Endothelial cell of umbilical vein (primary cell): Measurements from ENCODE around the gene TRAF3. TPM values are rescaled to one million over a fixed set of nuclear protein-coding genes. Genes with fewer than 3 reads are reported as not detected.

ENCODE experiments used
- BruUV-seq: library from RNA; stranded (reverse); fragments of 400-500 nt; replicated peaks from 2 replicates; lab custom pipeline; 2021; lab: Mats Ljungman, UMichigan
- CTCF ChIA-PET: fragments of 300-600, 350-600 bp; sonication (Branson Sonifier 250); formaldehyde crosslinking; loops from one replicate; lab custom pipeline; 2021; ENCODE audit warnings: antibody characterized with exemption, inconsistent platforms; lab: Charles Lee
- POLR2A ChIA-PET: fragments of 300-600, 350-600 bp; sonication (Branson Sonifier 250); formaldehyde crosslinking; loops from one replicate; lab custom pipeline; 2021; ENCODE audit warnings: antibody characterized with exemption, inconsistent platforms; lab: Charles Lee
- DNase-seq: peaks from one replicate; pipeline ENCODE4 v3.0.0-alpha.2; 2011; ENCODE audit warnings: low read depth, low spot score
- FAIRE-seq: peaks from 2 replicates; lab custom pipeline; 2011; peaks lifted over from hg19 to GRCh38; lab: Jason Lieb, UNC
- H2AFZ ChIP-seq: 2 replicates; pipeline ENCODE4 v1.6.0; 2012; ENCODE audit warnings: low read depth, low read length, control low read depth, inconsistent platforms
- H3K27ac ChIP-seq: 2 replicates; pipeline ENCODE4 v1.5.1; 2011; ENCODE audit warnings: low read depth, mild to moderate bottlenecking, control low read depth, low read length, moderate library complexity; ENCODE audit not compliant: insufficient read depth
- H3K27me3 ChIP-seq, 2 experiments: 2 replicates each; pipeline versions ENCODE4 v1.6.0 to v1.6.1; 2011; ENCODE audit warnings: low read length in 2 of 2, mixed read lengths in 1 of 2; ENCODE audit not compliant: control insufficient read depth in 2 of 2, insufficient read depth in 2 of 2
- H3K36me3 ChIP-seq, 2 experiments: 2 replicates in 1 of 2; 3 replicates in 1 of 2; pipeline ENCODE4 v1.5.1; 2011; ENCODE audit warnings: low read length in 2 of 2, mild to moderate bottlenecking in 1 of 2, moderate library complexity in 1 of 2; ENCODE audit not compliant: control insufficient read depth in 2 of 2, insufficient read depth in 2 of 2; ENCODE audit errors: extremely low read depth in 1 of 2
- H3K4me1 ChIP-seq: 3 replicates; pipeline ENCODE4 v1.5.1; 2011; ENCODE audit warnings: mild to moderate bottlenecking, low read length; ENCODE audit not compliant: control insufficient read depth, insufficient read depth; ENCODE audit errors: extremely low read depth
- H3K4me2 ChIP-seq: 2 replicates; pipeline ENCODE4 v1.6.1; 2011; ENCODE audit warnings: low read length, control low read depth, mixed read lengths; ENCODE audit not compliant: insufficient read depth
- H3K4me3 ChIP-seq, 3 experiments: fragments of 200-600 bp in 1 of 3; sonication (generic), shearing (Covaris generic) in 1 of 3; replicated peaks in 1 of 3; 2 replicates each; pipeline ENCODE4 v1.5.1; 2011 to 2016; ENCODE audit warnings: control low read depth in 3 of 3, low read length in 3 of 3, mild to moderate bottlenecking in 2 of 3, inconsistent platforms in 1 of 3, low read depth in 1 of 3, moderate library complexity in 1 of 3; ENCODE audit not compliant: insufficient read depth in 1 of 3
- H3K79me2 ChIP-seq: 2 replicates; pipeline ENCODE4 v1.6.0; 2012; ENCODE audit warnings: low read length, inconsistent platforms; ENCODE audit not compliant: control insufficient read depth, insufficient read depth
- H3K9ac ChIP-seq: replicated peaks from 2 replicates; pipeline ENCODE3; 2011; ENCODE audit warnings: low read length, control low read depth; ENCODE audit not compliant: insufficient read depth; ENCODE audit errors: extremely low read depth
- H3K9me1 ChIP-seq: replicated peaks from 3 replicates; pipeline ENCODE4 v1.6.0; 2011; ENCODE audit warnings: mild to moderate bottlenecking, low read length; ENCODE audit not compliant: control insufficient read depth, insufficient read depth; ENCODE audit errors: extremely low read depth
- H3K9me3 ChIP-seq: replicated peaks from 2 replicates; pipeline ENCODE4 v1.5.1; 2012; ENCODE audit warnings: low read length, inconsistent platforms; ENCODE audit not compliant: control insufficient read depth, insufficient read depth
- H4K20me1 ChIP-seq: replicated peaks from 2 replicates; pipeline ENCODE3; 2011; ENCODE audit warnings: mild to moderate bottlenecking, low read length; ENCODE audit not compliant: control insufficient read depth, insufficient read depth; ENCODE audit errors: extremely low read depth
- EZH2 ChIP-seq: IDR thresholded peaks from 2 replicates; pipeline ENCODE4 v1.6.1; 2012; ENCODE audit warnings: borderline replicate concordance, low read depth, mild to moderate bottlenecking, moderate library complexity, low read length, inconsistent platforms; ENCODE audit not compliant: severe bottlenecking
- FOS ChIP-seq: IDR thresholded peaks from 2 replicates; pipeline ENCODE4 v1.6.1; 2011; ENCODE audit warnings: mild to moderate bottlenecking, low read length, moderate library complexity, borderline replicate concordance; ENCODE audit not compliant: insufficient read depth
- GATA2 ChIP-seq: IDR thresholded peaks from 2 replicates; pipeline ENCODE4 v1.7.0; 2011; ENCODE audit warnings: low read depth, mild to moderate bottlenecking, moderate library complexity, mixed read lengths, low read length; ENCODE audit not compliant: insufficient read length, insufficient read depth
- JUN ChIP-seq: IDR thresholded peaks from 2 replicates; pipeline ENCODE4 v1.6.1; 2011; ENCODE audit warnings: borderline replicate concordance, low read depth; ENCODE audit not compliant: insufficient read length, insufficient read depth
- MYC ChIP-seq: IDR thresholded peaks from one replicate; pipeline ENCODE4 v1.6.1; 2011; ENCODE audit warnings: mild to moderate bottlenecking, low read depth, low read length
- POLR2A ChIP-seq: IDR thresholded peaks from 2 replicates; pipeline ENCODE4 v1.6.1; 2012; ENCODE audit warnings: low read depth, mild to moderate bottlenecking, control low read depth, low read length
- POLR2AphosphoS5 ChIP-seq: IDR thresholded peaks from 2 replicates; pipeline ENCODE4 v1.6.1; 2012; ENCODE audit warnings: low read depth, mild to moderate bottlenecking, control low read depth, low read length, moderate library complexity; ENCODE audit not compliant: insufficient read depth
- dilution Hi-C: fragments of 300-500 bp; cut with MboI; formaldehyde crosslinking; loops from one replicate; pipeline ENCODE4 v1.15.0; 2019; ENCODE audit warnings: low sequenced_read_pairs; ENCODE audit not compliant: extremely low pct_ligation_motif_present
- intact Hi-C: fragments of 100-400 bp; cut with micrococcal nuclease; formaldehyde crosslinking; loops from one replicate; pipeline ENCODE4 v1.10.0; 2022
- polyA plus RNA-seq, 4 experiments: library from polyadenylated mRNA; depleted of rRNA in 3 of 4; stranded (reverse) in 3 of 4; unstranded in 1 of 4; fragments of >200 nt; gene quantifications; 2 replicates each; pipeline versions ENCODE4 v1.2.1 to v1.2.3, GENCODE V29; 2011 to 2012; ENCODE audit warnings: missing spikeins in 1 of 4
- total RNA-seq: library from RNA; stranded (reverse); gene quantifications from 2 replicates; pipeline ENCODE4 v1.2.3, GENCODE V29; 2021
- TF ChIP-seq, protein P1 (sequence below): IDR thresholded peaks from 2 replicates; pipeline ENCODE4 v1.6.1; 2011; ENCODE audit not compliant: insufficient read depth, insufficient read length
- TF ChIP-seq, protein P2 (sequence below), 2 donors: IDR thresholded peaks; 1 replicate in 1 of 2; 2 replicates in 1 of 2; pipeline ENCODE4 v1.5.1; 2011; ENCODE audit warnings: low read length in 2 of 2, mild to moderate bottlenecking in 2 of 2, moderate library complexity in 2 of 2, control low read depth in 1 of 2, inconsistent platforms in 1 of 2, low read depth in 1 of 2; ENCODE audit not compliant: insufficient read depth in 1 of 2; ENCODE audit errors: extremely low read depth in 1 of 2

Gene TRAF3
- total and polyA plus RNA-seq, 2 donors (not counting 3 experiments of a cell fraction or from before 2014, with no cell fraction given) = 14.4 to 27.6 TPM

DNA sequence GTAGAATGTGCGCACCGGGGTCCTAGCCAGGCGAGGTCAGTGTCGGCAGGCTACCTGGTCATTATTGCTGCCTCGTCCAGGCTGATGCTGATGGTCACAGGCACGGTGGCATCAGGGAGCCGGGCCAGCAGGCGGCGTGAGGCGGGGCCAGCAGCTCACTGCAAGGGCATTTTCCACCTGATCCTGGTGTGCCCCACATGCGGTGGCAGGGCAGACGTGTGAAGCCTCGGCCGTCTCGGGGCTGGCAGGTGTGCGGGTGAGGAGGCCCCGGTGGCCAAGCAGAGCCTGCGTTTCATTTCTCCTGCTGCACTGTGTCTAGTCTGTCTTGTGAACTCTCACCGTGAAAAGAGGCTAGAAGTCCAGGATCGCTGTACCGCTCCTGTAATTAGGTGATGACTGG, 133.2 kb downstream of the TRAF3 start:
- Histone ChIP-seq H3K4me2 (no peak overlapping the region), H3K9me1 (no peaks in the 10 kb centered on the region), H3K27ac (no peak overlapping the region), H4K20me1 (no peaks in the 10 kb centered on the region), H3K9ac (no peak overlapping the region), H3K27me3 (no peaks in the 10 kb centered on the region), H3K79me2 (no peaks in the 10 kb centered on the region), H3K4me1 (no peaks in the 10 kb centered on the region), H3K9me3 (no peaks in the 10 kb centered on the region), H3K36me3 (peaks cover 0 to 6% of the 10 kb centered on the region in 2 experiments), H3K4me3 (no peak overlapping the region), H2AFZ (no peak overlapping the region)
- dilution Hi-C loops = no loop called here
- DNase-seq (no peak), FAIRE-seq (no peak)
- intact Hi-C loops = no loop called here
- TF ChIP-seq GATA2 (no peak), POLR2A (no peak), POLR2AphosphoS5 (no peak)
- TF ChIP-seq, protein P1, sequence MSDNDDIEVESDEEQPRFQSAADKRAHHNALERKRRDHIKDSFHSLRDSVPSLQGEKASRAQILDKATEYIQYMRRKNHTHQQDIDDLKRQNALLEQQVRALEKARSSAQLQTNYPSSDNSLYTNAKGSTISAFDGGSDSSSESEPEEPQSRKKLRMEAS = no peak
- BruUV-seq = no TSS peak
- ChIA-PET POLR2A (no interaction called here), CTCF (interaction anchor here (1.3 kb wide), 1 partner anchor 215 kb away, joined by 3 read pairs; no protein-coding TSS in a partner anchor)

DNA sequence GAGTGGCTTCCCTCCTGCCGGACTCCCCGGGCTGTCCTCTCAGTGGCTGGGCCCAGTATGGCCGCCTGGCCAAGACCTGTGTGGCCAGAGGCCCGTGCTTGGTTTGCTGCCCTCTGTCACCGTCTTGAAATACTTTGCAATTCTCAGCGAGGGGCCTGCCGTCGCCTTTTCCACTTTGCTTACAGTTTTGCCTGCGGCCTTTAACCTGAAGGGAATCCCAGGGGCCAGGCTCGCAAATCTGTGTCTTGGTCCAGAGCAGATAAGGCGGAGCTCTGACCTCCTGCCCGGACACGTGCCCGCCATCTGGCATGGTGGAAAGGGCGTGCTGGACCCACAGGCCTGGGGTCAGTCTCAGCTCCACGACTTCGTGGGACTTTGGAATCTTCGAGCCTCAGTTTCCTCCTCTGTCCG, 134.3 kb downstream of the TRAF3 start:
- Histone ChIP-seq H3K4me3 (no peak overlapping the region), H3K27ac (no peak overlapping the region), H3K4me1 (no peaks in the 10 kb centered on the region), H3K27me3 (no peaks in the 10 kb centered on the region), H4K20me1 (no peaks in the 10 kb centered on the region), H3K9me3 (no peaks in the 10 kb centered on the region), H3K4me2 (no peak overlapping the region), H3K9ac (no peak overlapping the region), H2AFZ (no peak overlapping the region), H3K9me1 (no peaks in the 10 kb centered on the region), H3K36me3 (peaks cover 0 to 5% of the 10 kb centered on the region in 2 experiments), H3K79me2 (no peaks in the 10 kb centered on the region)
- BruUV-seq = no TSS peak
- intact Hi-C loops (no loop called here), dilution Hi-C loops (no loop called here)
- DNase-seq (no peak), FAIRE-seq (no peak)
- ChIA-PET CTCF (no interaction called here), POLR2A (no interaction called here)
- no peak for TF ChIP-seq EZH2
- TF ChIP-seq, protein P2, sequence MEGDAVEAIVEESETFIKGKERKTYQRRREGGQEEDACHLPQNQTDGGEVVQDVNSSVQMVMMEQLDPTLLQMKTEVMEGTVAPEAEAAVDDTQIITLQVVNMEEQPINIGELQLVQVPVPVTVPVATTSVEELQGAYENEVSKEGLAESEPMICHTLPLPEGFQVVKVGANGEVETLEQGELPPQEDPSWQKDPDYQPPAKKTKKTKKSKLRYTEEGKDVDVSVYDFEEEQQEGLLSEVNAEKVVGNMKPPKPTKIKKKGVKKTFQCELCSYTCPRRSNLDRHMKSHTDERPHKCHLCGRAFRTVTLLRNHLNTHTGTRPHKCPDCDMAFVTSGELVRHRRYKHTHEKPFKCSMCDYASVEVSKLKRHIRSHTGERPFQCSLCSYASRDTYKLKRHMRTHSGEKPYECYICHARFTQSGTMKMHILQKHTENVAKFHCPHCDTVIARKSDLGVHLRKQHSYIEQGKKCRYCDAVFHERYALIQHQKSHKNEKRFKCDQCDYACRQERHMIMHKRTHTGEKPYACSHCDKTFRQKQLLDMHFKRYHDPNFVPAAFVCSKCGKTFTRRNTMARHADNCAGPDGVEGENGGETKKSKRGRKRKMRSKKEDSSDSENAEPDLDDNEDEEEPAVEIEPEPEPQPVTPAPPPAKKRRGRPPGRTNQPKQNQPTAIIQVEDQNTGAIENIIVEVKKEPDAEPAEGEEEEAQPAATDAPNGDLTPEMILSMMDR (IDR thresholded peaks at IDR 0.05; ENCODE audit: extremely low read depth in 1 of 2, insufficient read depth in 1 of 2, low read depth in 1 of 2, low read length in 2 of 2) = no peak
- no peak for TF ChIP-seq FOS
- TF ChIP-seq POLR2AphosphoS5 = no peak
- no peak for TF ChIP-seq POLR2A
- TF ChIP-seq JUN = no peak
- no peak for TF ChIP-seq GATA2
- TF ChIP-seq, protein P1 = no peak
- TF ChIP-seq MYC = no peak
